Activated CD4-positive, alpha-beta T cell treated with anti-CD3 and anti-CD28 coated beads, Interleukin-2, Interleukin-6, amounts not matched to agents 100 ng/mL and 50 ng/mL, durations not matched to agents 16 hours and 8 hours (primary cell): ENCODE results near the gene CYP1B1.
"Not testable (repeated sequence)": the region's sequence is repeated elsewhere in the genome, so short reads cannot be mapped to it uniquely, and the experiment has no call there.

Experiments
- DNase-seq: peaks from one replicate; pipeline ENCODE4 v3.0.0-alpha.2; 2020

CYP1B1 gene

DNA sequence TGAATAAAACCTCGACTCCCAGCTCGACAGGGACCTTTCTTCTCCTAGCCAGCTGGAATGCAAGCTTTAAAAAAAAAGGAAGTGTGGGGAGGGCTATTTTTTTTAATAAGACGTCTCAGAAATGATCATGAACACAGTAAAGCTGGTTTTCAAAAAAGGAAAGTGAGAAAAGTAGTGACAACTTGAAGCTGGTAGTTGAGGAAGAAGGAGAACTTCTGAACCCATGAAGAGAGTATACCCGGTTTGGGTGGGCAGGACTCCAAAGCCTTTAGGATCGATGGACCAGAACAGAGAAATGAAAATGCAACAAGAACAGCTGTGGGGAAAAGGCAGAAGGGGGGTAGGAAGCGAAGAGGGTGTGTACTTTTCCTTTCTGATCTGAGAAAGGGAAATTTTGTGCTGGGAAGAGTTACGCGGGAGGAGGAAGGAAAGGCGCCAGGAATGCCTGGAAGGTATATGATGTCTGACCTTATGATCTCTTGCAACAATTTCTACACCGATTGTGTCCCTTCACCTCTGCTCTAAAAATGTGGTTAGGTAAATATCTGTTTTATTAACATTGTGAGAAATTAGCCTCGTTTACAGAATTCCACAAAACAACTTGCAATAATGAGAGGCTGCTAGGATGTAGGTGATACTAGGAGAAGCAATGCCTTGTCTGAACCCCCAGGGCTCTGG is 22.6 kb upstream of the CYP1B1 start:
- DNase-seq, result no peak

DNA sequence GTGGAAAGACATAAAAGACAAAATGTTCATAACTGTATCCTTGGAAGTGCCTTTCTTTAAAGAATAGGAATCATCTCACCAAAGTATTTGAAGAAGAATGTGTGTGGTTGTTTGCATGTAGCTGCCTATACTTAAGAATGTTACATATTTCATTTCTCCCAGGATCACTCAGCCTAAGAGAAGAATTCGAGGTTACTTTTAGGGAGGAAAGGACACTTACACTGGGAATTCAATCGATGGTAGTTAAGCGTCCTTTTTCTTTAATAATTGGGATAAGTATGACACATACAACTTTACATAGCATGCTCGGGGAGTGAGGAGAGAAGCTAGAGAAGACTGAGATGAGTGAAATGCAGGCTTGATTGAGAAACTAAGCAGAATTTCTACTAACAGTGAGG is 22.0 kb upstream of the CYP1B1 start:
- no peak for DNase-seq

DNA sequence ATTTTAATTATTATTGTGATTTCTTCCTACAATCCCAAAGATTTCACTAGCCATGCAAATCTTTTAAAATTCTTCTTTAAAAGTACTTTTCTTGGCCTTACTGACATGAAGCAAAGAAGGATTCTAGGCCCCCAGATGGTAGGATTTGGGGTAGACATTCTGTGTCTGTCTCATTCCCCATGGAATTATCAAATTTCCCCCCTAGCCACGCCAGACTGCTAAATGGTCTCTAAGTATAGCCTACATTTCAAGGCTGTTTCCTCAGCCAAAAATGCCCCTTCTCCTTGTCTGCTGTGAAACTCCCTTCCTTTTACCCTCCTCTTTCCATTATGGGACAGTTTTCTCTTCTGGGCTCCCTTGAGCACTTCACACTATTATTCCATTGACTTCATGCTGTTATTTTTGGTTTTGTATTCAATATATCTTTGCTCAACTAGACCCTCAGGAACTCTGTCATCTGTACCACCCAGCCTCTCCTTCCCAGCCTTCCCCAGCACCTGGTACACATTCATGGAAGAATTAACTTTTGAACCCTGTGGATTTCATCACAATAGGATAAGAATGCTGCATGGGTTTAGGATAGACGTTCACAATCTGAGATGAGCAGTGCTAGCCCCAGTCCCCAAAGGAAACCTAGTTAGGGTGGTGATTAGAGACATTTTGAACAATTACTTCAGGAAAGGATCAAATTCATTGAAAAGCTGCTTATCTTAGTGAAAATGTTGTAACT is 21.5 kb upstream of the CYP1B1 start:
- no peak for DNase-seq

DNA sequence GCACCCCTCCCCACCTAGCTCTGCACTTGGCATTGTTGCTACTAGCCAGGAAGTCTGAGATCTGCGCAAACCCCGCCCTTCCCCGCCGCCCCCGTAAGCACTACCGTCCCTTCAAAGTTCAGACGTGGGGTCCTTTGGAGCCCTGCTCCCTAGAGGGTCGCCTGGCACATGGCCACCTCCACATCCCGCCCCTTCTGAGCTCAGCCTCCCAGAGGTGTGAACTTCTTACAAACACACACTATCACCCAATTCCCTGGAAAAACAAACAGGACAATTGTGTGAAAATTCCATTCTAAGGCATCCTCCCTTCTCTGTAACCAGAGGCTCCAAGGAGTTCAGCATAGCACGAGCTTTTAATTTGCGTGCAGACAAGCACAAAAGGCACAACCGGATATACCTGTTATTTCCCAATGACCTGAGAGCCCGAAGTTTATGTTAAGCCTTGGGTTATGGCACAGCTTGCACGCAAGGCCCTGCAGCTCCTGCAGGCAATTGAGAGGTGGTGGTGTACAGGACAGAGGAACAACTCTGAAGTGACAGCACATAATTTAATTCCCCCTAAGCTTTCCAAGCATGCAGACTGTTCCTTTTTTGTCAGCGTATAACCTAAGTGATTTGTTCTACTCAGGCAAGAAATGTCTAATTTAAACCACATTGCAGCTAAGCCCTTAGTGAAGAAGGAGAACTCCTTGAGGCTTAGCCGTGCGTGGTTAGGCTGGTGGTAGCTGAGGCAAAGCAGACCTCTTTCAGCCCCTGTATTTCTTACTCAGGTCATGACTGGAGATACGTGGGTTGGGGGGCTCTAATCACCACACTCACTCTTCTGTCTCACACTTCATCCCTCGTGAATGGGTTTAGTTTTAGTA is 20.3 kb upstream of the CYP1B1 start:
- peak; percentile 60 for DNase-seq

DNA sequence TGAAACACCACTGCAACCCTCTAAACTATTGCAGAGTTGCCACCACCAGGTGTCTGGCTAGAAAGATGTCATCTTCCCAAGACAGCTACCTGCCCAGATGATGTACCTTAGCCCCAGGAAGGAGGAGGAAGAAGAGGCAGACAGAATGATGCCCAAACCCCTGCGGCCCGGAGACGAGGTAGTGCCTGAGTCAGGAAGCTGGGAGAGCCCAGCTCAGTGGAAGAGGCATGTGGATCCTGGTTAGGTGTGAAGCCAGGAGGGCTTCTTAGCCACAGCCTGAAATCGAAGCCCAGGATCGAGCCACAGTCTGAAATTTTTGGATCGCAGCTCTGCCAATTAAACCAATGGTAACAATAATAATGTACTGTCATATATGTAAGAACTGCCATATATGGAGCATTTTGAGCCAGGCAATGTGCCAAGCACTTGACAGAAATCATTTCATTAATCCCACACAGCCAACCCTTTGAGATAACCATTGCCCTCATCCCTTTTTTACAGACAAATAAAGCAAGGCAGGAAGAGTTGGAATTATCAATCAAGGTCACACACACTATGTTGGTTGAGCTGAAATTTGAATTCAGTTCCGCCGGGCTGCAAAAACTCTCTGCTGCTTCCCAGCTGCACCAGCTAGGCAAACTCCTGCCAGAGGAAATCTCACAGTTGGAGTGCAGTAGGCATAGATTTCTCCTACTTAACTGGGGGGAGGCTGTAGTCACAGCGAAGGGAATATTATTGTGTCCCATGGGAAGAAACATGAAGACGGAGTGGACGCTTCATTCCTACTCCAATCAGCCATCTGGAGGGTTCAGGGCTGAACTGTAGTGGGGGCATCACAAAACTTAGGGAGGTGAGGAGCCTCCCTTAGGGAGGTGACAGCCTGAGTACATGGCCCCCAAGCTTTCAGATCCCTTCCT is 19.4 kb upstream of the CYP1B1 start:
- no peak for DNase-seq

DNA sequence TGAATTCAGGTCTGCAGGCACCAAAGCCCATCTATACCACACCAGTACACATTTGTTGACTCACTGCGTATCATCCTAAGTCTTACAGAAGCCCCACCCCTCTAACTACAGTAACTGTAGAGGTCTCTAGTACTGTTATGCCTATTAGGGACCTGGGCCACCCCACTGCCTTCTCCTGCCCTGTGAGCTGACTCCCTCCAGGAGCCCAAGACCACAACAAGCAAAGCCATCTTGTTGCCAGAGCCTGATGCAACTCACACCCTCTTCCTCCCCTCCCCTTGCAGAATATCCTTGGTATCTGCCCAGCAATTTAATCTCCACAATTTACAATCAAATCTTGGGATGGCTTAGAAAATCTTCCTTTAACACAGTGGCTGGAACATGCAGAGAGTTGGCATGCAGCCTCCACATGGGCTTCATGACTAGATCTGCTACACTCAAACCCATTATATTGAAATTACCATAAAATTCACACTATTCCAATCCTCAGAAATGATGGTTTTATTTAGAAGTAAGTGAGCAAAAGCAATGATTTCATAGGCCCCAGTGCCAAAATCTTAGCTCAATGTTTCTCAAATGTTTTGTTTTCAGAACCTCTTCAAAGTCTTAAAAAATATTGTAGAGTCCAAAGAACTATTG is 17.7 kb upstream of the CYP1B1 start:
- DNase-seq, result peak; percentile 28

DNA sequence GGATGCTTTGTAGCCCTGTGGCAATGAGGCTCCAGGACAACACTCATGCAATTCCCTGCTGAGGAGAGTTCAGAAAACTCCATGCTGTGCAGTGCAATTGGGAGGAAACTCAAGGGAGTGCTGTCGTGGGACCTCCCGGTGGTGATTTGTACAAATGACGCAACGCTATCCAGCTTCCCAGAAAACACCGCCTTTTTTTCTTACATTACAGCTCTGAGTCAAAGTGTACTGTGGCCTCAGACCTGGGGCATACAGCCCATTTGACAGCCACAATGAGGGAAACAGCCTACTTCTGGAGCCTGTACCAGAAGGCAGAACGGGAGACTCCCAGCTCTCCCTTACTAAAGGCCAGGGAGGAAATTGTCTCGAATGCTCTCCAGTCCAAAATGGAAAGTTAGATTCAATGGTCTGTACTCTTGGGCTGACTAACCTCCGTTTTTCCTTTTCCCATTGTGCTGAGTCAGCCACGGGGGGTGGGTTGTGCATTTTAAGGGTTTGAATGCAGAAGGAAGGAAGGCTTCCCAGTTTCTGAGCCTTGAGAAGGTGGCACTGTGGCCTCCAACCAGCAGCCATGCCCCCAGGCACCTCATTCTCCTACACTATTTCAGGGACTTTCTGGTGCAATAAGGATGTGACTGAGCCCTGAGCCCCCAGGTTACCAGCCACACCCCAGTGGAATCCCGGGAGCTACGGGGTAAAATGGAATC is 16.4 kb upstream of the CYP1B1 start:
- no peak for DNase-seq

DNA sequence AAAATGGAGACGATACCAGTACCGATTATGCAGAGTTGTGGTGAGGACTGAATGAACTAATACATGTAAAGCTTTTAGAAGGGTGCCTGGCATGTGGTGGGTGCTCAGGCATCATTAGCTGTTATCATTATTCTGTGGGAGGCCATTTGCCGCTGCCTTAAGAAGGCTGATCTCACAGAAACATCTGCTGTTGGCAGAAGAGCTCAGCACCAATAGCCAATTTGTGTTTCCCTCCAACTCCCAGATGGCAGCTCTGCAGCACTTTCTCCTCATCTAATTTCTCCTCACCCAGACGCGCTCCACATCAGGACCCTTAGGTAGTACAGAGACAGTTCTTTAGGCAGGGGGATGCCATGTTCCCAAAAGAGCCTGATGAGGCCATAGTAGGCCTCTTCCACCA is 15.8 kb upstream of the CYP1B1 start:
- no peak for DNase-seq

DNA sequence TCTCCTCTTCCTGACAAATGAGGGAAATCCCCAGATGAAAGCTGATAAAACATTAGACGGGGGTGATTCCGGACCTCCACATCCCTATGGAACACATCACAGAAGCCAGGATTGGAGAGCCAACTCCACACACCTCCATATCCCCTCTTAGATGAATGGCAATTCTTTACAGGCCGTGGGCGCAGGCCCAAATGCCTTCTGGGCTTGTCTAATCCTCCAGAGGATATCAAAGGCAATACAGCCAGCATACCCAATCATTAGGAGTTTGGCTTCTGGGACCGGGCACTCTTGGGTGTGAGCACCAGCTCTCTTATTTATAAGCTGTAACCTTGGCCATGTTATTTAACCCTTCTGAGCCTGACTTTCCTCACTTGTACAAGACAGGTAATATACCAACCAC is 15.0 kb upstream of the CYP1B1 start:
- no peak for DNase-seq

DNA sequence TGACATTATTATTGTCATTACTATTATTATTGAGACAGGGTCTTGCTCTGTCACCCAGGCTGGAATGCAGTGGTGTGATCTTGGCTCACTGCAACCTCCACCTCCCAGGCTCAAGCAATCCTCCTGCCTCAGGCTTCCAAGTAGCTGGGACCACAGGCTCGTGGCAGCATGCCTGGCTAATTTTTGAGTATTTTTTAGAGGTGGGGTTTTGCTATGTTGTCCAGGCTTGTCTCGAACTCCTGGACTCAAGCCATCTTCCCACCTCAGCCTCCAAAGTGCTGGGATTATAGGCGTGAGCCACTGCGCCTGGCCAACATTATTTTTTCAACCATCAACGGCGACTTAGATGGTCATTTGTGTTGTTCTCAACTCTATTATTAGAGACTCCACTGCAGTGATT is 14.3 kb upstream of the CYP1B1 start:
- DNase-seq, result not testable (repeated sequence)

DNA sequence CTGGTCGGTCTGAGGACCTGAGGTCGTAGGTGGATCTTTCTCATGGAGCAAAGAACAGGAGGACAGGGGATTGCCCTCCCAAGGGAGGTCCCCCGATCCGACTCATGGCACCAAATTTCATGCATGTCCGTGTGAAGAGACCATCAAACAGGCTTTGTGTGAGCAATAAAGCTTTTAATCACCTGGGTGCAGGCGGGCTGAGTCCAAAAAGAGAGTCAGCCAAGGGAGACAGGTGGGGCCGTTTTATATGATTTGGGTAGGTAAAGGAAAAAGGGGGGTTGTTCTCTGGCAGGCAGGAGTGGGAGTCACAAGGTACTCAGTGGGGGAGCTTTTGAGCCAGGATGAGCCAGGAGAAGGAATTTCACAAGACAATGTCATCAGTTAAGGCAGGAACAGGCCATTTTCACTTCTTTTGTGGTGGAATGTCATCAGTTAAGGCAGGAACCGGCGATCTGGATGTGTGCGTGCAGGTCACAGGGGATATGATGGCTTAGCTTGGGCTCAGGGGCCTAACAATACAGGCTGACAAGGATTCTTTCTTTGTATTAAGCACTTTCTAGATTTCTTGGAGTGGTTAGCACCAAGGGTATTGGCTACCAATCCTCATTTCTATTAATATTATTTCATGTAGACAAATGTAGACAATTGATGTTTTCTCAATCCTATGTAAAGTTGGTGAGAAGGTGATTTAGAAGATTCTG is 10.2 kb upstream of the CYP1B1 start:
- DNase-seq, result not testable (repeated sequence)

DNA sequence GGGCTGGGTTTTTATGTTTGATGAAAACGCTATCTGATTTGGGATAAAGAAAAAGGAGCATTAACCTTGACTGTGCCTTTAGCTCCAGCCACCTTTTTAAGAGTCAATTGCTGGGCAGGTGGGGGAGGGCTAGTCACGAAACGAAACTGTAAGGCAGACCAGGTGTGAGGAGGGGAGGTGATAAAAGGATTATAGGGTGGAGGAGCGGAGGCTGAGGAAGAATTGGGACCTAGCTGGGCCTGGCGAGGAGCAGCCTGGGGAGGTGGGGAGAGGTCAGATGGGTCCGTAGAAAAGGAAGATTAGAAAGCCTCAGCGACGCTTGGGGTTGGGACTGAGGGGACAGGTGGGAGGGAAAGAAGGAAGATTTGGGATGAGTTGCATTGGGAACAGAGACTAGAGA is 8.6 kb upstream of the CYP1B1 start:
- not testable (repeated sequence) for DNase-seq

DNA sequence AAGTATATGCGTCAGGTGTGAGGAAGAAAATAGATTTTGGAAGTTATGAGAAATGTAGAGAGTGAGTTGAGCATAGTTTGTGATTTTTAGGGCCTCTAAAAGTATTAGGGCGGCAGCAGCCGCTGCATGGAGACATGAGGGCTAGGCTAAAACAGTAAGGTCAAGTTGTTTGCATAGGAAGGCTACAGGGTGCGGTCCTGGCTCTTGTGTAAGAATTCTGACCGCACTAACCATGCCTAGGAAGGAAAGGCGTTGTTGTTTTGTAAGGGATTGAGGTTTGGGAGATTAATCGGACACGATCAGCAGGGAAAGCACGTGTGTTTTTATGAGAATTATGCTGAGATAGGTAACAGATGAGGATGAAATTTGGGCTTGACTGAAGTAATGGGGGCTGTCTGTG is 6.8 kb upstream of the CYP1B1 start:
- DNase-seq, result not testable (repeated sequence)

DNA sequence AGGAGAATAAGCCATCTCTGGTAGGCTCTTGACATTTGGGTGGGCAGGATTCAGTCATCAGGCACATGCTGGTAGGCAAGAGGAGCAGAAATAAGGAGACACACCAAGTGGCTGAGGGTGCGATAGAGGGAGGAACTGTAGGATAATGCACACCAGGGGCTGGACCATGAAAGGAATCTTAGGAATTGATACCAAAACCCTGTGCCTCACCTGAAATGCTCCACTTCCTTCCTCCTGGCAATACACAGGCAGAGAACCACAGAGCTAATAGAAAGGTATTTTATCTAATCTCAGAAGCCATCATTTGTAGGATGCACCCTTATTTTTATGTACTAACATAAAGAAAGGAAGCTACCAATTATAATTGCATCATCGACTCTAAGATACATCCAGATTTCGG is 4.4 kb upstream of the CYP1B1 start:
- no peak for DNase-seq

DNA sequence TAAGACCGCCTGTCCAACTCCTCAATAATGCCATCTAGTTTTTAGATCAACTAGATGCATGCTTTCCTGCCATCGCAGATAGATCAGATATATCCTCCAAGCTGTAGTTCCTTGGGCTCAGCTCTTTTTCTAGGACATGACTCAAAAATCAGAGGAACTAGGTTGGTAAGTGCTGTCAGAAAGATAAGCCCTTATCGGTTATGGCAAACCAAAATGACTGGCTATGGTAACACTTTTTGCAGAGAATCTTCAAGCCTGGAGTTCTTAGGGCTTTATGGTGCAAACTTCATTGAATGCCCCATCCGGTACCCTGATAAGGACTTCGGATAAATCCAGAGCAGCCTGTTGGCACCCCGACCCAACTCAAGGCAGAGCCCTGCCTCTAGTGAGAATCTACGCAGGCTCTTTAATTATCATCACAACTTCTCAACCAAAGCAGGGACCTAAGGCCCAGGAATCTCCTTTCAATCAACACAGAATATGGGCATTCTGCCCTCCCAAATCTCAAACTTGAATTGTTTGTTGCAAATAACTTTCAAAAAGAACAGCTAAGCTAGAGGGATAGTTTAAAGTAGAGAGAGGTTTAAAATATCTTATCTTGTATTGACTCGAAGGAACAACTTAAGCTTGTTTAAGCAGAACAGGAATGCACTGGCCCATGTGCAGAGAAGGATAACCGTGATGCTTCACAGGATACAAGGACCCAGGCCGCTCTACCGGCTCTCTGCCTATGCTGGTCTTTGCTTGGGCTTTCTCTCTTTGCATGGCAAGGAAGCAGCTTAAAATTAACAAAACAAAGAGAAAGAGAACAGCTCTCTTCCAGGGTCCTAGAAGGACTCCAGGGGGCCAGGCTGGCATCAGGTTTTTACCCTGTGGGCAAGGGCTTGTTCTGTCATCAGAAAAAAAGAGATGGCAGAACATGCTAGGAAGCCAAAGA is 3.4 kb upstream of the CYP1B1 start:
- DNase-seq, result no peak

DNA sequence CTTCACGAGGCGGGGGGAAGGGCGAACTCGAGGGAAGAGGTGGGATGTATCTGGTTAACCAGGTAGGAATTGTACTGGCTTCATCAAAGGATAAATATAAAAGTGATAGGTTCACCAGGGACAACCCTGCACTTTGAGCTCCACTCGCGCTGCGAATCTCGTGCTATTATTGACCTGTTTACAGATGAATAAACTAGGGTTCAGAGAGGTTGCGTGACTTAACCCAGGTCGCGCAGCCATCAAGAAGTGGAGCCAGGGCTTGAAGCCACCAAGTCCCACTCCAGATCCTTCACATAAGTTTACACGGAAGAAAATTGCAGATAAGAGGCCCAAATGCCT is 1.4 kb upstream of the CYP1B1 start:
- DNase-seq, result no peak

DNA sequence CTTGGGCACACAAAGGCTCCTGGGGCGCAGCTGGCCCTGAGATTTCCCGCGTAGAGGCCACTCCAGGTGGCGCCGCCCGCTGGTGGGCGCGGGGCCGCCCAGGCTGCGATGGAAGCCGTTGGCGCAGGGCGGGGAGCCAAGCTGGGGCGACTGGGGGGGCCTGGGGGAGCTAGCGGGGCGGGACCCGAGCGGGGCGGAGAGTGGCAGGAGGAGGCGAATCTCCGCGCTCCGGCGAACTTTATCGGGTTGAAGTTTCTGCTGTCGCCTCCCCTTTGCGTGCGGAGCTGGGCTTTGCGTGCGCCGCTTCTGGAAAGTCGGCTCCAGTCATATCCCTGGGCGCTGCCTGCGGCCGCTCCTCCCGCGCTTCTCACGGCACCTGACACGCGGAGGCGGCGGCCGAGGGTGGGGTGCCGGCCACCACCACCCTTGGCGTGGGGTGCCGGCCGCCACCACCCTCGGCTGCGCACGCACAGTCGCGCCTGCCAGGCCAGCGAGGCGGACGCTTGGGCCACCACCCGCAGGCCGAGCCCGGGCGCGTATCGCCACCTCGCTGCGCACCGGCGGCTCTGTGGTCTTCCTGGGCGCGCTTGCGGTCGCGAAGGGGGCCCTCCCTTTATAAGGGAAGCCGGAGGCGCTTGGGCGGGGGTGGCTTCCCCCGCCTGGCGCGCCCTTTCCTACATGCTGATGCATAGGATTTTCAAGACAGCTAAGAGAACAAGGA is 919 bp upstream of the CYP1B1 start:
- peak; percentile 89 for DNase-seq

DNA sequence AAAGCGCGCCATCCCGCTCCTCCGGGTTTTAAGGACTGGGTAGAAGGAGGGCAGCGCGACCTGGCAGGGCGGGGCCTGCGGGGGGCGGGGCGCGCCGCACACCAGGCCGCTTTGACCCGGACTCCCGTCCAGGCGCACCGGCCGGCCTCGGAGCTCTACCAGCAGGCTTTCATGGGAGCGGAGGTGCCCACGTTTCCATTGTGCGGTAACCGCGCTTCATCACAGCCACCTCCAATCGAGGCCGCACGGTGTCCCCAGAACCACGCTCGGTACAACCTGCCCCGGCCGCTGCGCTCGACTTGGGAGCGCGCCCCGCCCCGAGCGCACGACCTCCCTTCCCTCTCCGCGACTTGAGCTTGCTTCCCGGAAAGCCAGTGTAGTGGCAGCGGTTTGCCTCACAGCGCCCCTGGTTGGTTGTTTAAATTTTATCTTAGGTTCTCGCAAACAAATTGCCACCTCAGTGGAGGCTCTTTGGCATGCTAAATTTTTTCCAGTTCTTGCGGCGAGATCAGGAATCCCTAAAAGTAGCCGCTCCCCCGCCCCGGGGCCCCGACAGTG is 280 bp upstream of the CYP1B1 start:
- peak; percentile 85 for DNase-seq
